Activated CD4-positive, alpha-beta T cell treated with anti-CD3 and anti-CD28 coated beads for 36 hours (primary cell): ENCODE results near the gene THBS3. TPM values are rescaled to one million over a fixed set of nuclear protein-coding genes. Genes with fewer than 3 reads are reported as not detected.
"Not testable (repeated sequence)": the region's sequence is repeated elsewhere in the genome, so short reads cannot be mapped to it uniquely, and the experiment has no call there.

ENCODE experiments used
- ATAC-seq: fragments of 200-7000 bp; cut with Tn5 transposase; one replicate; pipeline ENCODE4 v1.10.0; 2021; ENCODE audit warnings: mild to moderate bottlenecking, moderate library complexity
- CTCF ChIA-PET: fragments of 350-600 bp; sonication (Branson Sonifier 250); formaldehyde crosslinking; loops from one replicate; lab custom pipeline; 2021; ENCODE audit warnings: antibody characterized with exemption; lab: Charles Lee
- POLR2A ChIA-PET: fragments of 350-600 bp; sonication (Branson Sonifier 250); formaldehyde crosslinking; loops from one replicate; lab custom pipeline; 2021; ENCODE audit warnings: antibody characterized with exemption, inconsistent platforms; lab: Charles Lee
- DNase-seq: peaks from one replicate; pipeline ENCODE4 v3.0.0-alpha.2; 2020
- H3K27ac Mint-ChIP-seq: one replicate; pipeline ENCODE4 v1.8.0; 2021; ENCODE audit warnings: mixed read lengths
- H3K27me3 Mint-ChIP-seq: one replicate; pipeline ENCODE4 v1.8.0; 2021; ENCODE audit warnings: mixed read lengths
- H3K36me3 Mint-ChIP-seq: one replicate; pipeline ENCODE4 v1.8.0; 2021; ENCODE audit warnings: low read depth, mixed read lengths
- H3K4me1 Mint-ChIP-seq: one replicate; pipeline ENCODE4 v1.8.0; 2021; ENCODE audit warnings: mixed read lengths
- H3K4me3 Mint-ChIP-seq: one replicate; pipeline ENCODE4 v1.8.0; 2021; ENCODE audit warnings: mild to moderate bottlenecking, moderate library complexity, mixed read lengths
- H3K9me3 Mint-ChIP-seq: one replicate; pipeline ENCODE4 v1.8.0; 2021; ENCODE audit warnings: low read depth, mixed read lengths
- intact Hi-C, 2 experiments: fragments of 100-400 bp; cut with DNase I in 1 of 2; cut with micrococcal nuclease in 1 of 2; formaldehyde crosslinking; loops; one replicate each; pipeline versions ENCODE4 v1.14.2 to v1.15.1; 2022 to 2024; cut with DNase I, micrococcal nuclease
- total RNA-seq, 2 experiments: library from RNA; stranded (reverse); gene quantifications; one replicate each; pipeline ENCODE4 v1.2.3, GENCODE V29; 2021

THBS3 gene
- total RNA-seq, 2 experiments from 2014 or later, result 12.8 to 13.7 TPM

DNA sequence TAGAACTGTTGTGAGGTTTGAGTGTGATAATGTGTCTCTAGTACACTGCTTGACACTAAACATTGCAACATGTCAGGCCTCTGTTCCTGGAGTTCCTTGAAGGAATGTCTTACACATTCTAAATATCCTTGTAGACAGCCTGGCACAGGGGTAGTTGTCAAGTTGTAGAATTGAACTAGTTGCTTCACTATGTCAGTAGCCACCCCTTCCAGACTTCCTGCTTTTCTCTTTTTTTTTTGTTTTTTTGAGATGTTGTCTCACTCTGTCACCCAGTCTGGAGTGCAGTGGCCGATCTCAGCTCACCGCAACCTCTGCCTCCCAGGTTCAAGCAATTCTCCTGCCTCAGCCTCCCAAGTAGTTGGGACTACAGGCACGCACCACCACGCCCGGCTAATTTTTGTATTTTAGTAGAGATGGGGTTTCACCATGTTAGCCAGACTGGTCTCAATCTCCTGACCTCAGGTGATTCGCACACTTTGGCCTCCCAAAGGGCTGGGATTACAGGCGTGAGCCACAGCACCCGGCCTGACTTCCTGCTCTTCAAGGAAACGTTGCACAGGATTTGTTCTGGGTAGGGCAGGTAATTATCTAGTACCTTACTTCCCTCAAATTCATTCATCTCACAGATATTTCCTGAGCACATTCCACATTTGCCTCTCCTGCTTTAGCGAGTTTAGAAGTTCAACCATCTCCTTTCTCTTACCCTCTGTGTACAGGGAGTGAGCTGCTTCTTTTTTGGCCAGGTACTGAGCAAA is 12.7 kb upstream of the THBS3 start:
- DNase-seq, ATAC-seq, H3K36me3 Mint-ChIP-seq, H3K27ac Mint-ChIP-seq, H3K4me3 Mint-ChIP-seq, H3K27me3 Mint-ChIP-seq, intact Hi-C loops, POLR2A ChIA-PET, H3K9me3 Mint-ChIP-seq: not testable (repeated sequence)
- CTCF ChIA-PET, result interaction anchor here (1.0 to 1.1 kb wide), 2 partner anchors 27 to 30 kb away, joined by 3 to 5 read pairs; no protein-coding TSS in a partner anchor
- peaks cover 16% of the 10 kb centered on the region for H3K4me1 Mint-ChIP-seq

DNA sequence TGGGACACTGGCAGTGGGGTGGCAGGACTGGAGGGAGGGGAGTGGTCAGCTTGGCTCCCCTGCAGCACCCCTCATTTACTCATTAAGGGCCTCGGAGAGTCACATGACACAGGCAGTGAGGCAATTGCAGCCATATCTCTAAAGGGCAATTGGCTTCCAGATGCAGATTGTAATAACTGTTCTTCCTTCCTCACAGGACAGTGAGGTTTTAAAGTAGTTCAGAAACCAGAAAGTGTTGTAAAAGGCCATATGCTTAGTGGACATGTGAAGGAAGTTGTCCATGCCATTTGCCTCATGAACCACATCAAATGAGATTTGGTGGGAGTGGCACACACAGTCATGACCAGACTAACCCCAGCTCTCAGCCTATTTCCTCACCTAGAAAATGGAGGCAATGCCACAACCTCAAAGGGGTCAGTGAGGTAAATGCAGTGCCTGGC is 11.9 kb upstream of the THBS3 start:
- DNase-seq (no peak), ATAC-seq (no peak)
- no peak overlapping the region for H3K4me3 Mint-ChIP-seq
- H3K36me3 Mint-ChIP-seq, result peaks cover 12% of the 10 kb centered on the region
- H3K27me3 Mint-ChIP-seq, result no peaks in the 10 kb centered on the region
- intact Hi-C loops, result loop anchor here in 1 of 2 experiments (1.0 kb wide), 1 partner anchor 22 kb away; a partner anchor contains a TSS
- H3K27ac Mint-ChIP-seq, result no peak overlapping the region
- H3K9me3 Mint-ChIP-seq, result no peaks in the 10 kb centered on the region
- peaks cover 18% of the 10 kb centered on the region for H3K4me1 Mint-ChIP-seq
- ChIA-PET CTCF (interaction anchor here (1.0 kb wide), 1 partner anchor 31 kb away, joined by 3 read pairs; no protein-coding TSS in a partner anchor), POLR2A (no interaction called here)

- Mint-ChIP-seq H3K4me1 (peaks cover 18% of the 10 kb centered on the region), H3K4me3 (no peak overlapping the region), H3K36me3 (peaks cover 9% of the 10 kb centered on the region), H3K27ac (peak overlapping the region; percentile 14), H3K9me3 (no peaks in the 10 kb centered on the region), H3K27me3 (no peaks in the 10 kb centered on the region)
- intact Hi-C loops, result loop anchor here in 1 of 2 experiments (1.0 kb wide), 1 partner anchor 22 kb away; a partner anchor contains a TSS
- ChIA-PET POLR2A (no interaction called here), CTCF (no interaction called here)
- ATAC-seq (peak; percentile 52), DNase-seq (peak; percentile 40)
Observed at GRCh38 chr1:155218854-155219591, 11.3 kb upstream of the THBS3 start.

- ATAC-seq, result peak; percentile 31
- DNase-seq, H3K4me3 Mint-ChIP-seq, CTCF ChIA-PET, POLR2A ChIA-PET, intact Hi-C loops, H3K27ac Mint-ChIP-seq, H3K27me3 Mint-ChIP-seq, H3K9me3 Mint-ChIP-seq: not testable (repeated sequence)
- peaks cover 11% of the 10 kb centered on the region for H3K36me3 Mint-ChIP-seq
- H3K4me1 Mint-ChIP-seq, result peaks cover 24% of the 10 kb centered on the region
Observed at GRCh38 chr1:155214702-155215101, 7.0 kb upstream of the THBS3 start.

- Mint-ChIP-seq H3K36me3 (peaks cover 11% of the 10 kb centered on the region), H3K4me1 (peaks cover 30% of the 10 kb centered on the region)
- H3K27me3 Mint-ChIP-seq, H3K27ac Mint-ChIP-seq, POLR2A ChIA-PET, DNase-seq, ATAC-seq, H3K4me3 Mint-ChIP-seq, CTCF ChIA-PET, intact Hi-C loops, H3K9me3 Mint-ChIP-seq: not testable (repeated sequence)
Observed at GRCh38 chr1:155212051-155212440, 4.3 kb upstream of the THBS3 start.

DNA sequence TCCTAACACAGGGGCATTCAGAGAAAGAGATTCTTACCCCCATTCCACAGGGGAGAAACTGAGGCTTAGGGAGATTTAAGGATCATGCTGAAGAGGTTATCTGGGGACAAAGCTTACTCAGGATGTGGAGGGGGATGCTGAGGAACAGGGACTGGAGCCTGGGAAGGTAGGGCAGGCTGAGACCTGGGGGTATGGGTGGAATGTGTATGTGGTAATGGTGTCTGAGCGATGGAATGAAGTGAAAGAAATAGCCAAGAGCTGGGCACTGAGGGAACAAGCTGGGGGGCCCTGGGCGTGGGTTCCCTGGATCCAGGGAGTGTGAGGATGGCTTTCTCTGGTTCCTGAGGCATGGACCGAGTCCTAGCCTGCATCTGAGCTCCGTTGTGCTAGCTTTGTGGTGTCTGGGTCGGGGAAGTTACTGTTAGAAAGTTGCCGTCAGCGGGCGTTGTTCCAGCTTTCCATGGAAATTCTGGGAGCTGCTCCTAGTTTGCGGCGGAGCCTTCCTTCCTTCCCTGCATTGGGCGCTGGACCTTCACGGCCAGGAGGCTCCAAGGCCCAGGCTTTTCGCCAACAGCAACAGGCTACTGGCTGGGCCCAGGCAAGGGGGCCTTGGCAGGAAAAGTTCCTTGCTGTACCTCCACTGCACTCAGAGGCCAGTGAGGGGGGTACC is 3.8 kb upstream of the THBS3 start:
- H3K27me3 Mint-ChIP-seq, H3K27ac Mint-ChIP-seq, DNase-seq, H3K9me3 Mint-ChIP-seq, H3K4me3 Mint-ChIP-seq, CTCF ChIA-PET, intact Hi-C loops, POLR2A ChIA-PET, ATAC-seq: not testable (repeated sequence)
- H3K36me3 Mint-ChIP-seq, result peaks cover 11% of the 10 kb centered on the region
- H3K4me1 Mint-ChIP-seq, result peaks cover 34% of the 10 kb centered on the region

GRCh38 chr1:155210314-155211104 is 2.8 kb upstream of the THBS3 start:
- Mint-ChIP-seq H3K4me3 (peak overlapping the region; percentile 89), H3K27me3 (no peaks in the 10 kb centered on the region), H3K4me1 (peaks cover 34% of the 10 kb centered on the region), H3K27ac (peak overlapping the region; percentile 2), H3K36me3 (peaks cover 8% of the 10 kb centered on the region), H3K9me3 (no peaks in the 10 kb centered on the region)
- intact Hi-C loops, result no loop called here
- ATAC-seq, result no peak
- ChIA-PET POLR2A (no interaction called here), CTCF (interaction anchor here (0.9 to 3.8 kb wide), 3 partner anchors 14 to 34 kb away, joined by 3 to 20 read pairs (median 10); no protein-coding TSS in a partner anchor)
- no peak for DNase-seq

GRCh38 chr1:155209312-155209721 is 1.6 kb upstream of the THBS3 start:
- peaks cover 29% of the 10 kb centered on the region for H3K4me1 Mint-ChIP-seq
- H3K9me3 Mint-ChIP-seq, result no peaks in the 10 kb centered on the region
- H3K36me3 Mint-ChIP-seq, result peaks cover 3% of the 10 kb centered on the region
- ChIA-PET POLR2A (interaction anchor here (1.1 to 1.4 kb wide), 4 partner anchors 15 to 36 kb away, joined by 3 to 5 read pairs (median 4); partner anchors contain the start of gene KRTCAP2), CTCF (interaction anchor here (0.6 to 3.8 kb wide), 9 partner anchors 15 to 900 kb away, joined by 3 to 20 read pairs (median 3); no protein-coding TSS in a partner anchor)
- ATAC-seq, result no peak
- H3K4me3 Mint-ChIP-seq, result peak overlapping the region; percentile 89
- H3K27me3 Mint-ChIP-seq, result no peaks in the 10 kb centered on the region
- H3K27ac Mint-ChIP-seq, result peak overlapping the region; percentile 85
- DNase-seq, result no peak
- intact Hi-C loops, result loop anchor here (1.0 to 5.0 kb wide), 7 partner anchors 15 to 113 kb away; partner anchors contain the start of genes CLK2 (in 1 of the 2), FDPS (in 1 of the 2), KRTCAP2 (in 1 of the 2) and RUSC1 (in 1 of the 2)

- POLR2A ChIA-PET, result interaction anchor here (1.0 to 1.4 kb wide), 5 partner anchors 14 to 36 kb away, joined by 3 to 5 read pairs (median 4); partner anchors contain the start of gene KRTCAP2
- DNase-seq (peak; percentile 93), ATAC-seq (peak; percentile 87)
- Mint-ChIP-seq H3K27me3 (no peaks in the 10 kb centered on the region), H3K4me3 (peak within 1 kb of the TSS; percentile 89), H3K4me1 (peaks cover 29% of the 10 kb centered on the region), H3K9me3 (no peaks in the 10 kb centered on the region), H3K36me3 (peaks cover 3% of the 10 kb centered on the region), H3K27ac (peak within 1 kb of the TSS; percentile 86)
- intact Hi-C loops, result loop anchor here (1.0 to 5.0 kb wide), 9 partner anchors 14 to 116 kb away; partner anchors contain the start of genes CLK2 (in 1 of the 2), FDPS (in 1 of the 2), KRTCAP2 (in 1 of the 2) and RUSC1 (in 1 of the 2)
- CTCF ChIA-PET, result interaction anchor here (0.6 to 3.8 kb wide), 10 partner anchors 14 to 665 kb away, joined by 3 to 20 read pairs (median 8); no protein-coding TSS in a partner anchor
Observed at GRCh38 chr1:155208541-155209311, 1.0 kb upstream of the THBS3 start, which contains the start of gene MTX1. Gene MTX1, plus strand, starts transcription at chr1:155208695. Its CDS starts 110 bp downstream, at chr1:155208805.
